Stimulated activated CD8-positive, alpha-beta memory T cell treated with anti-CD3 and anti-CD28 coated beads, Interleukin-12 subunit alpha, Interleukin-12 subunit beta, amount 100 ng/mL, for 1 hour (primary cell): Measurements from ENCODE around the gene CCDC78.

Experiments
- DNase-seq: peaks from one replicate; pipeline ENCODE4 v3.0.0-alpha.2; 2020; ENCODE audit warnings: low read depth

CCDC78 gene

DNA sequence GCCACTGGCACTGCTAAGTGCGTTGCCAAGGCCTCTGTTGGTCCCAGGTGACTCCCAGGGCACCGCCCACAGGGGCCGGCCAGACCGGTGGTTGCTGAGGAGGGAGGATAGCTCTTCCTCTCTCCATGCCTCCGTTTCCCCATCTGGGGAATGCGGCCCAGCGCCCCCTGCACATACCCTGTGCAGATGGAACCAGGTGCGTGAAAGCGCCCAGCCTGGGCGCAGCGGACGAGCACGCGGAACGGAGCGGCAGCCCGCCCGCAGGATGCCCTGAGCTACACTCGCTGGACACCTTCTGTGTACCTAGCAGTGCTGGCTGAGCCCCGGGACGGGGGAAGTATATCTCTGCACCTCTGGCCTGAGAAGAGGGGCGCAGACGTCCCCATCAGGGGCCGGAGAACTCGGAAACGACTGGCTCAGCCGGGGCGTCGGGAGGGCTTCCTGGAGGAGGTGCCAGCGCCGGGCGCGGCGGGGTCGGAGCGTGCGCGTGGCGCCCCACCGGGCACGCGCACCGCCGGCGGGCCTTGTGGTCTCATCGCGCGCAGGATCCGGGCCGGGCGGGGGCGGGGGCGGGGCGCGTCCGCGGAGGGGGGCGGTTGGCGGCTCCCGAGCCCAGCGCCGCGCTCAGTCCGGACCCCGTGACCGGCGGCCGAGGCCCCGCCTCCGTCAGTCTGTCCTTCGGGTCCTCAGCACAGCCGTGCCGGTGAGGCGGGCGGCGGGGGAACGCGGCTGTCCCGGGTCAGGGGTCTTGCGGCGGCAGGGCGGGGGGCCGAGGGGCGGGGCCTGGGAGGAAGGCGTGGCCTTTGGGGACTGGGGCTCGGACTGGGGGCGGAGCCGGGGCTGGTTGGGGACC is at the start of gene CCDC78, which contains the start of gene HAGHL:
TSS of gene CCDC78 (minus strand) at position 6 of the 853 bp plus-strand sequence. CDS start 76 bp downstream, outside the sequence.
TSS of gene HAGHL (plus strand) at position 669 of the 853 bp plus-strand sequence. CDS start 404 bp downstream, outside the sequence.
- DNase-seq, result peak; percentile 43

GRCh38 chr16:775236-775796 is 49.1 kb upstream of the CCDC78 start:
- no peak for DNase-seq

DNA sequence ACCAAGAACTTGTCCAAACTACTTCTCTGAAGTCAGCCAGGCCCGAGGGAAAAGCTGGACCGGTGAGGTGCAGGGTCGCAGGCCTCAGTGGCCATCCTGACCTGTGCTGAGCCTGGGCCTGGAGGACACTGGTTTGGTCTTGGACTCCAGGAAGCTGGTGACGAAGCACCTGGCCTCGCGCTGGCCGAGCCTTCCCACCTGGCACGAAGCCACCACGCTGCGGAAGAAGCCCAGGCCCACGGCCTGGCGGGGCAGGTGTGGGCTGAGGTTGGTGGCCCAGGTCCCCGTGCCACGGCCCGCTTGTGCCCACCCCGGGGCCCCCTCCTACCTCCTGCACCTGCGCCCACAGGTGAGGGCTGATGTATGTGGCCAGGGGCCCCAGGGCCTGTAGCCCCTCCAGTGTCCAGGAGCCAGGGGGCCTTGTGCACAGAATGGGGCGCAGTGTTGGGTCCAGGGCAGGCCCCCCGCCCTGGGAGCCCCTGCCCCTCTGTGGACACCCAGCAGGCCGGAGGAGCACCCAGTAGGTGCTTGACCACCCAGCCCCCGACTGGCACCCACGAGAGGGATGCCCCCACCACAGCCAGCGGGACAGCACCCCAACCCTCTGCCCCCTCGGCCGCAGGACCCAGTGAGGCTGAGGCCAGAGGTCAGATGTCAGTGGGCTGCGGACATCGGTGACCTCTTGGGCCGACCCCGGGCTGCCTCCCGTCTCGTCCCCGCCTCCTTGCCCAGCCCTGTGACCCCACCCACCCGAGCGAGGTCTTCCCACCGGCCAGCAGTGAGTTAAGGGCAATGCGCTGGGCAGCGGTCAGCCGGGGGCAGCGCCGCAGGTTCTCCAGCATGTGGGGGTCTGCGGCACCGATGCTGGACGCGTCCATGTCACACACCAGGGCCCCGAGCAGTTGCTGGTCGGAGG is 48.1 kb upstream of the CCDC78 start:
- no peak for DNase-seq

DNA sequence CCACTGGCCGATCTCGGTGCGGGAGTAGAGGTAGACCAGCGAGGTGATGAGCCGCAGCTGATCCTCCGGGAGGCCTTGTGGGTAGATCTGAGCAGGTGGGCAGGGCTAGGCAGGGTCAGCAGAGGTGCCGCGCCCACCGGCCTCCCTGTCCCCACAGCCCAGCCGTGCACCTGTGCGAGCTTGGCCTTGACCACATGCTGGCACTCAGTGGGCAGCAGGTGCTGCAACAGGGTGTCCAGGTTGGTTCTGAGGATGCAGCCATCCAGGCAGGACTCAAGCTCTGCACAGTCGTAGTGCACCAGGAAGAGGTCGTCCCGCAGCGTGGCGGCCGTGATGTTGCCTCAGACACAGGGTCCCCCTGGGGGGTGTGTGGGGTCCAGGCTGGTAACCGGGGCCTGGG is 46.7 kb upstream of the CCDC78 start:
- DNase-seq, result no peak

- DNase-seq, result no peak
Observed at GRCh38 chr16:770411-770810, 44.2 kb upstream of the CCDC78 start.

DNA sequence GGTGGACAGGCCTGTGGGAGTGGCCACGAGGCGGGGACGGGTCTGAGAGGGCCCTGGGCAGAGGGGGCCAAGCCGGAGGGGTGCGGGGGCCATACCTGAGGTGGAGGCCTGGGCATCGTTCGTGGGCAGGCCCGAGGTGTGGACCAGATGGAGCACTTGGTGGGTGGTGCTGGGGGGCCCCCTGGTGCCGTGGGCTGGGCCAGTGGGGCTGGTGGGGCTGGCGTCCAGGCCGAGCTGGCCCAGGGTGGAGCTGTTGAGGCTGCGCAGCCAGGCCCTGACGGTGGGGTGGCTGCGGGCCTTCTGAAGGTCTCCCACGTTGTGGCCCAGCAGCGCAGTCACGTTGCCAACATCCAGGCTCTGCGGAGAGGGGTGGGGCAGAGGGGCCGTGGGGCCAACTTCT is 43.7 kb upstream of the CCDC78 start:
- DNase-seq, result no peak

DNA sequence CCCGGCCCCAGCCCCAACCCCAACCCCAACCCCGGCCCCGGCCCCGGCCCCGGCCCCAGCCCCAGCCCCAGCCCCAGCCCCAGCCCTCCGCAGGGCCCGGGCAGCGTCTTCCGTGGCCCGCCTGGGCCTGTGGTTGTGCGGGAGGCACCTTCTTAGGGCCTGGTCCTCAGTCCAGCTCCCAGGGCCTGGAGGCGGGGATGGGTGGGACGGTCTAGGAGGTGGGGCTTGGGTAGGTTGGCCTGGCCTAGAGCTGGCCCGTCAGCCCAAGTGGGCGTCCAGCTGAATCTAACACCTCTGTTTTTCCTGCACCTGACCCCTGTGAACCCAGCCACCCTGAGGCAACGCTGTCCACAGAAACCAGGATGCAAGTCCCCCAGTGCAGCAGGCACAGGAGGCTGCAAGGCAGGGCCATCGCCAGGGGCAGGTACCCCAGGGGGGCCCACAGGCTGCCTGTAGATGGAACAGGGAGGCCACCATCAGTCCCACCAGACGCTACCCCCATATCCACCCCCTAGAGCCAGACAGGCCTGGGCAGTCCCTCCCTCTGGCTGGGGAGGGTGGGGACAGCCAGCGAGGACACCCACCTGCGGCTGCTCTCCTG is 43.0 kb upstream of the CCDC78 start:
- DNase-seq, result no peak

DNA sequence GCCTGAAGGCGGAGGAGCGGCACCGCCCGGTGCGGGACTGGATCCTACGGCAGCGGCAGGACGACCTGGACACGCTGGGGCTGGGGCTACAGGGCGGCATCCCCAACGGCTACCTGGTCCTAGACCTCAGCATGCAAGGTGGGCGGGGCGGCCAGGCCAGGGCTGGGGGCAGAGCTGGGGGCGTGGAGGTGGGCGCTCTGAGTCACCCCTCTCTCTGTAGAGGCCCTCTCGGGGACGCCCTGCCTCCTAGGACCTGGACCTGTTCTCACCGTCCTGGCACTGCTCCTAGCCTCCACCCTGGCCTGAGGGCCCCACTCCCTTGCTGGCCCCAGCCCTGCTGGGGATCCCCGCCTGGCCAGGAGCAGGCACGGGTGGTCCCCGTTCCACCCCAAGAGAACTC is 42.2 kb upstream of the CCDC78 start:
- no peak for DNase-seq

- DNase-seq, result no peak
Observed at GRCh38 chr16:767743-768235, 41.5 kb upstream of the CCDC78 start.

GRCh38 chr16:766820-767640 is 40.8 kb upstream of the CCDC78 start:
- no peak for DNase-seq

DNA sequence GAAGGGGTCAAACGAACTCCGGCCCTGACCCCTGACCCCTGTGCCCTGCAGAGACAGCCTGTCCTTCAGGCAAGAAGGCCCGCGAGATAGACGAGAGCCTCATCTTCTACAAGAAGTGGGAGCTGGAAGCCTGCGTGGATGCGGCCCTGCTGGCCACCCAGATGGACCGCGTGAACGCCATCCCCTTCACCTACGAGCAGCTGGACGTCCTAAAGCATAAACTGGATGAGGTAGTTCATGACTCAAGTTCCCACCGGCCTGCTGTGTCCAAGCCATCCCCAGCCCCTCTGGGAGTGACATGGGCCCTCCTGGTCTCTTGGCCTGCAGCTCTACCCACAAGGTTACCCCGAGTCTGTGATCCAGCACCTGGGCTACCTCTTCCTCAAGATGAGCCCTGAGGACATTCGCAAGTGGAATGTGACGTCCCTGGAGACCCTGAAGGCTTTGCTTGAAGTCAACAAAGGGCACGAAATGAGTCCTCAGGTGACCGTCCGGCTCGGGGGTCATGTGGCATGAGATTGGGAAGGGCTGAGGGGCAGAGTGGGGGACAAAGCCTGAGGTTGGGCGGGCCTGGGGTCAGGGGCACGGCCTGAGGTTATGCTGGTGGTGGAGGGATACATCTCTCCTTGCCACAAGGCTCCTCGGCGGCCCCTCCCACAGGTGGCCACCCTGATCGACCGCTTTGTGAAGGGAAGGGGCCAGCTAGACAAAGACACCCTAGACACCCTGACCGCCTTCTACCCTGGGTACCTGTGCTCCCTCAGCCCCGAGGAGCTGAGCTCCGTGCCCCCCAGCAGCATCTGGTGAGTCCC is 40.0 kb upstream of the CCDC78 start:
- DNase-seq, result no peak

DNA sequence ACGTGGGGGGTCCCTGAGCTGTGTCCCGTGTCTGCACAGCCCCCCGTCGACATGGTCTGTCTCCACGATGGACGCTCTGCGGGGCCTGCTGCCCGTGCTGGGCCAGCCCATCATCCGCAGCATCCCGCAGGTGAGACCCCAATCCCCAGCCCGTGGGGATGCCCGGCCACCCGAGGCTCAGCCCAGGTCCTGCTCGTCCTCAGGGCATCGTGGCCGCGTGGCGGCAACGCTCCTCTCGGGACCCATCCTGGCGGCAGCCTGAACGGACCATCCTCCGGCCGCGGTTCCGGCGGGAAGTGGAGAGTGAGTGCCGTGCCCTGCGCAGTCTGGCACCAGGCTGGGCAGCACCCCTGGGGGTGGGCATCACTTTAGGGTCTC is 39.2 kb upstream of the CCDC78 start:
- DNase-seq, result no peak

- no peak for DNase-seq
Observed at GRCh38 chr16:764848-765487, 38.7 kb upstream of the CCDC78 start.

- no peak for DNase-seq
Observed at GRCh38 chr16:764184-764750, 38.0 kb upstream of the CCDC78 start.

DNA sequence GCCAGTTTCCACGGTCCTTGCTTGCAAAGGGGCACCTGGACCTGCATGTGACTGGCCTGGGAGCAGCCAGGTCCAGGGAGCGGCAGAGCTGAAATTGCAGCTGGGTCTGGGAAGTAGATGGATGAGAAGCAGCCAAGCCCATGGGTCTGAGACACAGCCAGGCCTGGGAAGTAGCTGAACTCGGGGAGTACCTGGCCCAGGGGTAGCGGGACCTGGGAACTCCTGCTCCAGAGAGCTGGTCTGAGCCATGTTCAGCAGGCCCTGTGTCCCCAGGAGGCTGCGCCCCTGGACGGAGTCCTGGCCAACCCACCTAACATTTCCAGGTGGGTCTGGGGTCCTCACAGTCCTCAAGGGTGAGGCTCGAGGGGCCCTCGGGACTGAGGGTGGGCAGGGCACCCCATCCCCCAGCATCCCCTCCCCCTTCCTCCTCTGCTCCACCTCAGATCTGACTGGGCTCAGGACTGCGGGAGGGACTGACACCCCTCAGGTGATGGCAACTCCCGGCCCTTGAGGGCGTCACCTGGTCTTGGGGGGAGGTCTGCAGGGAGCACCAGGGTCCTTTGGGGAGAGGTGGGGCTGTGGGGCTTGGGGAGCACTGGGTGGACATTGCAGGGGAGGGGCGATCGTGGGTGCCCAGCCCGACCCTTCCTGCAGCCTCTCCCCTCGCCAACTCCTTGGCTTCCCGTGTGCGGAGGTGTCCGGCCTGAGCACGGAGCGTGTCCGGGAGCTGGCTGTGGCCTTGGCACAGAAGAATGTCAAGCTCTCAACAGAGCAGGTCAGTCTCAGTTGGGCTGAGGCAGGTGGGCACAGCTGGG is 37.3 kb upstream of the CCDC78 start:
- no peak for DNase-seq

DNA sequence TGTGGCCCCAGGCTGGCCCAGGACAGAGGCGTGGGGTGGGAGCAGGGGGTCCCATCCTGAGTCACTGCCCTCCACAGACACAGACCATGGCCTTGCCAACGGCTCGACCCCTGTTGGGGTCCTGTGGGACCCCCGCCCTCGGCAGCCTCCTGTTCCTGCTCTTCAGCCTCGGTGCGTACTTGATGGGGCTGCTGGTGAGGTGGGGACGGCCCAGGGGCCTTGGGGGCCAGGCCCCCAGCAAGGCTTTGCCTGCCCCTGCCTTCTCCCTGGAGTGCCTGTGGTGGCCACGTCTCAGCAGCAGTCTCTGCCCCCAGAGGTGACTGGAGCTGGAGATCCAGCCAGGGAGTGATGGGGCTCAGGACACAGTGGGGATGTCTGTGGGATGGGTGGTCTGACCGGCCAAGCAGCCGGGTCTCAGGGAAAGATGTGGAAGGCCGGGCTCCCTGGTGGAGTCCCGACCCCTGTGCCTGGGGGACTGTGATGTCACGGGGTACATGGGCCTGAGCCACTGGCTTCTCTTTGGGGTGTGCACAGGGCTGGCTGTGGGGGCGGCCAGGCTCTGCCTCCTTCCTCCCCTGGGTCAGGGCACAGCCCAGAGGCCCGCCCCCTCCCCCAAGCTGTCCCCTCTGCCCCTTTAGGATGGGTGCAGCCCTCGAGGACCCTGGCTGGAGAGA is 36.5 kb upstream of the CCDC78 start:
- DNase-seq, result no peak

DNA sequence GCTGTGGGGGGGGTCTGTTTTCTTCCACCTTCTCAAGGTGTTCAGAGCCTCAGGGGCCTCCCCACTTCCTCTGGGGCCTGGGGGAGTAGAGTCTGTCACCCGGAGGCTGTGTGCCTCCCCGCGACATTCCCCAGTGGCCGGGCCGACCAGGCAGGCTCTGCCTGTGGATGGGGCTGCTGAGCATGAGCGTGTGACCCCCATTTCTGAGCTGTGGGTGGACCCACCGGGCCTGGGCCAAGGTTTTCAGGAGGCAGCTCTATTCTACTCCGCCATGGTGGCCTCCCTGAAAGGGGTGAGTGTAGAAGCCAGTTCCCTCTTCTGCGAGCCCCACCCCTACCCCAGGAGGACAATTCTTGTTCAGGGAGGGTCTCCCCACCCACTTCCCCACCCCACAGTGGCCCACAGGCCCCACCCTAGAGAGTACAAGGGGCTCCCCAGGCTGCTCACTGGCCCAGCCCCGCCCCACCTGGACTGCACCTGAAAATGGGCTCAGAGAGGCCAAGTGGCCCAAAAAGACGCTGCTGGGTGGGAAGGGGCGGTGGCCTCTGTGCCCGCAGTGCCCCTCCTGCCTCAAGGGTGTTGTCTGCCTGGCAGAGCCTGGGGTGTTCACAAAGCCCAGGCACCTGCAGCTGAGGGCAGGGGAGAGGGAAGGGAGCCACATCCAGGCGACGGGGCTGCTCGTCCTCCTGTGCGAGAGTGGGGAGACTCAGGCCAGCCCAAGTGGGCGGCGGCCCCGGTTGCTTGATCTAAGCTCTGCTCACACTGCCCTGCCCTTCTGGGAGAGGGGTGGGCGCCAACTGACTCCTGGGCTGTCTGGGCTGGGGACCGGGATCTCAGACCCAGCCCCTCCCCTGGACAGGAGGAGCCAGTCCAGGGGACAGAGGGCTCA is 35.6 kb upstream of the CCDC78 start:
- no peak for DNase-seq
